ENCODE measurements around the gene MRPS10.

MRPS10 gene

DNA sequence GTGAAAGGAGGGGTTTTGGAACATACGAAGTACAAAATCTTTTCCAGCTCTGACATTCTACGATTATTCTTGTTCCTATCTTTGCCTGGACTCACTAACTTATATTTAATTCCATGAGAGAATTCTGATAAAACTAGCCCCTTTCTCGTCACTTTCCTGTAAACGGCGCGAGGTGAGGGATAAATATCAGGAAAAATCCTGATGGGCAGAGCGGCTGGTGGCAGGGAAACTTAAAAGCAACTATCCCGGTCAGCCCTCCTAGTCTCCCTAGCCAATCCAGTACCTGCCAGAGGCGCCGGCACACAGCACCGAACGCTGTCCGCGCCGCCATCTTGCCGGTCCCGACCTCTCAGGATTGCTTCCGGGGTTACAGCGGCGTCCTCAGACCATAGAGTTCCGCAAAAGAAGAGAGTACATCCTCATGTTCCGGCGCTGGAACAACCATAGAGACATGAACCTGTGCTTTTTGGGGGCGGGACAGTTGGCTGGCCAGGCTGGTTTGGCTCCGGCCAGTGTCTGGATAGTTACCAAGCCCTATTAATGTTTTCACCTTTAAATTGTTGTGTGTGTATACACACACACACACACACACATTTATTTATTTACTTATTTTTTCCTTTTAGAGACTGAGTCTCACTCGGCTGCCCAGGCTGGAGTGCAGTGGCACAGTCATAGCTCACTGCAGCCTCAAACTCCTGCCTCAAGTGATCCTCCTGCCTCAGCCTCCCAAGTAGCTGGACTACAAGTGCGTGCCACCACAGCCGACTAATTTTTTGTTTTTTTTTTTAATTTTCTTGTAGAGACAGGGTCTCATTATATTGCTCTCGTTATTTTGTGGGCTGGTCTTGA, at the start of gene MRPS10:
Gene MRPS10, minus strand, starts transcription at position 343 of the 849 bp plus-strand sequence. Its CDS starts 12 bp downstream, at position 331.
- peak; percentile 98 for FAIRE-seq

DNA sequence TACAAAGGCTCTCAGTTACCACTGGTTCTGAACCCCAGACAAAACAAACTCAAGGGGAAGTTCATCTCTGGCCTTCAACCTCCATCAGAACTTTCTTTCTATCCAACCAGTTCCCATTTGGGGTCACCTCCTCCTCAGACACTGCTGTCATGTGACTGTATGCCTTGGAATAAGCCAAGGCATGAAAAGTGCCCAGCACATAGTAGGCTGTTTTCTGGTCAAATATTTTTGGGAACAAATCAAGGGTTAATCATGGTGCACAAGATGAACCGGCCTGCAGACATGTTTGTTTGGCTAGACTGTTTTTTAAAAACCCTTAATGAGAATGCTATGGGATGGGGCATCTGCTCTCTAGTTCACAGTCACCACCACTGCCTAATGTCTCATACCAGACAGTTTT, 48.9 kb upstream of the MRPS10 start:
- FAIRE-seq: no peak

DNA sequence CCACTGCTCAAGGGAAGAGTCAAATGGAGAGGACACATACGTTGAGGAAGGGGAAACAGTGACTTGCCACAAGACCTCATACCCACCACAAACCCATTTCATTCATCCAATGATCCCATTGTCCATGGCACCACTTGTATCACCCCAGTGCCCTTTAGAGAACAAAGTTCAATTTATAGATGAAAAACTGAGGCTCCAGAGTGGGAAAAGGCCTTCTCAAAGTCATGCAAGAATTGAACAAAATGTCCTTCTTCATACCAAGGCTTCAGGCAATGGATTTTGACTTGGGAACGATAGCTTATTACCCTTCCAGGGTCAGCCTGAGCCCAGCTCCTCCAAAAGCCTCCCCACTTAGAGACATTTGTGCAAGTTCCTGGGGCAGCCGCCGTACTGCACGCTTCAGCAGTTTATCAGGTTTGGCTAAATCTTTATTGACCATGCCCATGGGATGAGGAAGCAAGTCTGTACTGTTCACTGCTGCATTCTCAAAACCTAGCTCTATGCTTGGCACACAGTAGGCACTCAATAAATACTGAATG, 47.3 kb upstream of the MRPS10 start:
- FAIRE-seq: no peak

DNA sequence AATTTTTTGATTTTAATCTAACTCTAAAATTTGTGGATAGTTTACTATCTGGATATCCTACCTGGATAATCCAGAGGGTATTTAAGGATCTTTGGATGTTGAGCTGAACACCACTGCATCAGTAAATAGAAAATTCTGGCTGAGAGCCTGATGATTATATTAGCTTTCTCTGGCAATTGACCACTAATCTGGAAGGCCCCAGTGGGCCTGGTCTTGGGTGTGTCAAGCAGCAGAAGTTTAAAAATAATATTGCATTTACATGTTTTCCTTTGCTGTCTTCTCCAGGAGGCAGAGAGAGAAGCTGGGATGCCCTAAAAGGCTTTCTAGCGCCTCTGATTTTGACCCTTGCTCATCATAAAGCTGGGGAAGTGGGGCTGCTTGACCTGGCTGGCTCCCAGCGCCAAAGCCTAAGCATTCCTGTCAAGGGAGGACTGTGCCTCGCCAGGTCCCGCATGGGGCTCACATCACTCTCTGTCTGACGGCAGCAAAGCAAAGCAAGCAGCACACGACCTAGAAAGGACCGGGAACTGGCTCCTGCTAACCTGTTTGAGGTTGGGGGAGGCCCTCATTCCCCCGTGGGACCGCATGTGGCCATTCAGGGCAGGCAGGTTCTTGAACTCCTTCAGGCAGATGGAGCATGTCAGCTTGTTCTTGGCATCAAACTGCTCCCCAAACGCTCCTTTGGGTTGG, 46.6 kb upstream of the MRPS10 start:
- FAIRE-seq: no peak

DNA sequence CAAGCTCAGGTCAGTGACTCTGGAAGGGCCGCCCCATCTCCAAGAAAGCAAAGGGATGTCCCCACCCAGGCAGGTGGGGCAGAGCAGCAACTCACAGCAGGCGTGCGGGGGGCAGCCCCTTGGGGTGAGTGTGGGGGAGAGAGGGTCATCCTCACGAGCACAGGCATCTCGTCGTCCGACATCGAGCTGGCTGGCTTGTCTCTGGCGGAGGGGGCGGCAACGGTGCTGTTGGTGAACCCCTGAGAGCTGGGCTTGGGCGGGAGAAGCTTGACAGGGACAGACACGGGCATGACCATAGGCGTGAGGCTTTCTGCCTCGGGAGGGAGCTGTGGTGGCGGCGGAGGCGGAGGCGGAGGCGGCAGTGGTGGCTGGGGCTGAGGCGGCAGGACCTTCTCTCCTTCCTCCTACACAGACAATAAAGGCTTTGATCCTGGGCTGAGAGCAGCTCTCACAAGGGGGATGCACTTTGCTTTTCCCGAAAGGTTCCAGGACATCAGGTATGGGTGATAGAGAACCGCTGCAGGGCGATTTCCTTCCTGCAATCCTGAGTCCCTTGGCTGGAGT, 45.6 kb upstream of the MRPS10 start:
- FAIRE-seq: no peak

DNA sequence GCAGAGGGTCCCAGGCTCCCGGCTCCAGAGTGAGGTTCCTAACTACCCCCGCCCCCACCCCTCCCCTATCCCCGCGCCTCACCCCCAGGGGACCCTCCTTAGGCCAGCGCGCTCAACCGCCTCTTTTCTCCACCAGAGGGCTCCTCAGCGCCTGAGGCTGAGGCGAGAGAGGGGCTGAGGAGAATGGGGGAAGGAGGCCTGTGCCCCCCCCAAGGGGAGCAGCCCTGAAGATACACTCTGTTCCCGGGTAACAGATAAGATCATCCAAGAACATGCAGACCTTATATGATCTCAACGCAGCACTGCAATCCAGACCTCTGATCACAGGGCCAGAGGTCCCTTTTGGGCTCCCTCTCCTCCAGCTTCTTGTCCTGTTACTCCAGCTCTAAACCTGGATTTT, 43.3 kb upstream of the MRPS10 start:
- FAIRE-seq: no peak

DNA sequence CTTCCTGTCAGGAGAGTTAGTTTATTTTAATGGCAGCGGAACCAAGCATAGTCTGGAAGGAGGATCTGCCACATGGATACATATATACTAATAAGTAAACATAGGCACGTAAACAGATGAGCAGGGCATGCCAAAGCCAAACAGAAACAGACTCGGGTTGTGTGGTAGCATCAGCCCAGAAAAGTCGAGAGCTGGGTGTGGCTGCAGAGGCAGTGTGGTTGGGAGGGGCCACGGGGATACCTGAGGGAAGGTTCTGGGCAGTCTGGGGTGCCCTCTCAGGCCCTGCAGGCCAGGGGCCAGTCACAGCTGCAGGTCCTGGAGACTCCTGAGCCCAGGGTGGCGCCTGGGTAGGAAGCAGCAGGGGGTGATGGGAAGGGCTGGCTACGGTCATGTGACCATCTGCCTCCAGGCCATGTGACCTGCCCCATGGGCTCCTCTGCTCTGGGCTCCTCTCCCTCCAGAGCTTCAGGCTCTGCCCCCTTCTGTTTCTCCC, 42.8 kb upstream of the MRPS10 start:
- FAIRE-seq: no peak

DNA sequence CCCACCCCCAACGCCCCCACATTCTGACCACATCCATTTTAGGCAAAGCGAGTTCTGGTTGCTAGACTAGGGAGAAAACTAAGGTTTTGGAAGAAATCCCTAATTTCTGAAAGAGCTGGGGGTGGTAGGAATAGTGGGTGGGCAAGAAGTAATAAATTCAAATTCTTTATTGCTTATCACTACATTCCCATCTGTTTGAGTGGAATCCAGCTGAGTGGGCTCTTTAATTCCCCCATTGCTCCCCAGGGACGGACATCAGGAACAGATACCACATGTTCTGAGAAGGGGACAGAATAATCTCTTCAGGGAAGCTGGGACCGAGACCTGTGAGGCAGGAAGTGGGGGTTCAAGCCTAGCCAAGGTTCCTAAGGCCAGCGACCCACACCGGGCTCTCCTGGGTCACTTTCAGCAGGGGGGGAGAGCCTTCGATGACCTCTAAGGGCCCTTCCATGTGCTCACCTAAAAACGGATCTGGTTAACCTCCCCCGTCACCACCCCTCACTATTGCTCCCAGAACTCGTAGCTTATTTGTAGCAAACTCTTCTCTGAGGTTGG, 42.3 kb upstream of the MRPS10 start:
- FAIRE-seq: no peak

DNA sequence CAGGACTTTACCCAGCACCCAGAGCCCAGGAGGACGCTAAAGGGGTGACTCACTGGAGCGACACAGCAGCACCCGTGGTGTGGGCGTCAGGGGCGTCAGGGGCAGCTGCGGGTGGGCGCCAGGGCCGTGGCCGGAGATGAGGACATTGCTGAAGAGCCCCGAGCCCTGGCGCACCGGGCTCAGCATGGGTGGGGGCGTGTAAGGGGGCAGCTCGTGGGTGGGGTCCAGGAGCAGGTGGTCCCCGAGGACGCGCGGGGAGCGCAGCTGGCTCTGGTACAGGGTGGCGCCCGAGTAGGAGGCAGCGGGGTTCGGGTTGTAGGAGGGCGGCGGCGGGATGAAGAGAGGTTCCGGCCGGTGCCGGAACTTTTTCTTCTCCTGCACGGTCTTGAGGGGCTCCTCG, 41.6 kb upstream of the MRPS10 start:
- FAIRE-seq: no peak

DNA sequence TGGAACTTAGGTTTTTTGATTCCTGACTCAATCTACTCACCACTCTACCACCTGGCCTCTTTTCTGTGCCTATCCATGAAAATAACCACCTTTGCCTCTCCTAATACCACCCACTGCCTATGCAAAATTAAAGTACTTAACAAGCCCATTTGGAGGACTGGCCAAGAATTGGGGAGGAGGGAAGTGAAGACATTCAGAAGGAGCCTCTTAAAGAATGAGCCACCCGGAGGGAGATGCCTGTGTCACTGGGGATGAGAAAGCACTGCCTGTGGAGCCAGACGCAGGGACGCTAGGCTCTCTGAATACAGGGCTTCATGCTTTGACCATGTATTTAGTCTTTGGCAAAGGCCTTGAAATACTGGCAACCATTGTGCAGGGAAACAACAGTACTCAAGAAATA, 40.0 kb upstream of the MRPS10 start:
- FAIRE-seq: no peak

DNA sequence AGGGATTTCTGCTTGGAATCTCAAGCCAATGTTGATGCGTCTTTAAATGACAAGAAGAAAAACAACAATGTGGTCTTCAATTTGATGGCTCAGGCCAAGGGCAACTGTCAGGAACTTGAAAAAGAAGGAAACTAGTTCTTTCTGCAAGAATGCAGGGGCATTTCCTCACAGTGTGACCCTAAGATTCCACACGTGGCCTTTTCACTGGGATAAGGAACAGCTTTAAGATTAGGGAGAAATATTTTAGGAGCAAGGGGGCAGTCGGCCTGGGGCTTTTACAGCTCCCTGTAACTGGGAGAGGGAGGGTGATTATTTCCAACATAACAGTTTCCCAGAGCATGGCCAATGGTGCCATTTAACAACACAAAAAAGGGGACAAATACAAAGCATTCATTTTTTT, 39.4 kb upstream of the MRPS10 start:
- FAIRE-seq: no peak

DNA sequence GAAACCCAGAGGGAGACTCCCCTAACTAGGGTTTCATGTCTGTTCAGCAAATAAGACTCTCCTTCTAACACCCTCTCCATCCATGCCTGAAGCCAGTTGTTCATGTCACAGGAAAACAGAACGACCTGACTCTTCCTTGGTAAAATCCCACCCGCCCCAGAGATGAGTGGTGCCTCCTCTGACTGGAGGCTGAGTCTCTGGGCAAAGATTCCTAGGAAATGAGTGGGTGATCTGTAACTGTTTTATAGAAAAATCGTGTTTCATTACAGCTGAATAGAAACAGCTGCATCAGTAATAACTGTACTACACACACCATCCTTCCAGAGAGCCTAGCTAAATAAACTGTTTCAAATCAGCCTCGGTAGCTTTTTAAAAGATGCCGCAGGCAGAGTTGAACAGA, 37.4 kb upstream of the MRPS10 start:
- no peak for FAIRE-seq

DNA sequence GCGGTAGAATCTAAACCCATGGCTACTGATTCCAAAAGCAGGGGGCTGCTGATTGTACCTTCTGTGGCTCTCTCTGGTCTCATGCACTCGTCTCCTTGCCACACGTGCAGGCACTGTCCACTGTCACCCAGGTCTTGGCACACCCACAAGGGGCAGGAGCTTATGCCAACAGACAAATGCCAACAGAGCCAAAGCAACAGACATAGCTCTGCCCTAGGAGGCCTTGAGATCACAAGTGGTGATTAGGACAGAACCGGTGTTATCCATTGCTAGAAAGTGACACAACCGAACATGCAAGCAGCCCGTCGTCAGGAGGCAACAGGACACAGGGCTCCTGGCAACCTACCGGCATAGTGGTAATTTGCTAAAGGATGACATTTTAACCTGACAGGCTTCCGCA, 36.8 kb upstream of the MRPS10 start:
- FAIRE-seq: no peak

DNA sequence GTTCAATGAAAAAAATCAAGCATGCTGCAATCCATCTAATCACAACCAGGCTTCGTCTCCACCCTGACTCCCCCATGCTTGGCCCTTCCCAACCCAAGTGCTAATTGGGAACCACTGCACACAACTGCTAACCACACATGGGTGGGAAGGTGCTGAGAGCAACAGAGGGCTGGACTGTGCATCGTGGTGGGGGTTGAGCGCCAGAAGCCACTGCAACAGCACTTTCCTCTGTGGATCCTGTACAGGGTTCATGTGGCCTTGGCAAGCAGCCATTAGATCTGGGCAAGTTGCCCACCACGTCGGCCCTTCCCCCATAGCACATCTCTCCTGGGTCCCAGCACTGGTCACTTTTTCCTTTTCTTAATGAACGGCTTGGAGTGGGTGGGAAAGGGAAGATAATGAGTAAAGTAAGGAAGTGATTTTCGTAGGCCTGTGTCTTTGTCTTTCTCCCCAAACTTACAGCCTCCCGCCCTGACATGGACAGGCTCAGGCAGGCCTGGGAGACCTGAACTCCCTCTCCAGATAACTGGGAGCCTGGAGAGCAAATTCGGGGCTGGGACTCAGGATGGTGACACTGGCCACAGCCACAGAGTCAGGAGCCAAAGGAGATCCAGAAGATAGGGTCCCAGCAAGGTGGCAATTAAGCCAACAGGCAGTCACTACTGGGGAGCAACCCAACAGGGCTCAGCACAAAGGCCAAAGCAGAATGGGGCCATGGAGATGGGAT, 34.4 kb upstream of the MRPS10 start:
- FAIRE-seq: no peak

DNA sequence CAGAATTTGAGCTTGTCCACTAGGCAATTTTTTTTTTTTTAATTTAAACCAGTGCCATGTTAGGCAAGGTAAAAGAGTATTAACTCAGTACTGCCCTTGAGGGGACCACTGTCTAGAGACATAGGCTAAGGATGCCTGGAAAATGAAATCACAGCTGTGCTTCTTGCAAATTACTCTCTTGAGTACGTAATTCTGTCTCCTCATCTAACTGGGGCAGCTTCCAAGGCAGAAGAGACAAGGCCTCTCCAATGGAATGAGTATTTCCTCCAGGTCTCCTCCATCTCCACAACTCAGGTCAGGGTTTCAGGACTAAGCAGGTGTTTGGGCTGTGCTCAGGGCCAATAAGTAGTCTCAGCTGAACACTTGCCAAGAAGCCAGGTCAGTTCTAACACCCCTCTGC, 33.8 kb upstream of the MRPS10 start:
- FAIRE-seq: no peak

DNA sequence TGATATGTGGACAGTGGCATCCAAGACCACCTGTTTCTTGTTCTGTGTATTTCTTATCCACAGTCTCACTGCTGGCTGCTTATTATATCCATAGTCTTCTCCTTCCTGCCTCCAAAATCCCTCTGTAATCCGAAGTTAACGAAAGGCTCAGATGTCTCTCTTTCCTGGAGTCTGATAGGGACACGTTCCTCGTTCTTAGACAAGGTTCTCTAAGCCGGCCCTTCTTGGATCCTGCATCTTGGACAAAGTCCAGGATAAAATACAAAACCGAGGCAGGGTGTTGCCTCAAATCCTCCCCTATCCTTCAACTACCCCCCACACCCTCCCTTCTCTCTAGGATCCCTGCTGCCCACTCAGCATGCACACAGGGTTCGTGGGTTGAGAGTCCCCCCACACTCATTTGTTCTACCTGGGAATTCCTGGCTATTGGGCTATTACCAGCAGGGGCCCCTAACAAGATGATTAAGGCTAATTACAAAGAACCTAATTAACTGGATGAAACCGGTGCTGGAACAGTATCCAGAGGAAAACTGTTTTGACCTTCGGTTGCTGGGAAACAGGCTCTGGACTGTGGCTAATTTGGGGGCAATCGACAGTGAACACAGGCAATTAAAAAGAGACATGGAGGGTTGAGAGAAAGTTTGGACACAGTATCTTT, 32.7 kb upstream of the MRPS10 start:
- FAIRE-seq: no peak

DNA sequence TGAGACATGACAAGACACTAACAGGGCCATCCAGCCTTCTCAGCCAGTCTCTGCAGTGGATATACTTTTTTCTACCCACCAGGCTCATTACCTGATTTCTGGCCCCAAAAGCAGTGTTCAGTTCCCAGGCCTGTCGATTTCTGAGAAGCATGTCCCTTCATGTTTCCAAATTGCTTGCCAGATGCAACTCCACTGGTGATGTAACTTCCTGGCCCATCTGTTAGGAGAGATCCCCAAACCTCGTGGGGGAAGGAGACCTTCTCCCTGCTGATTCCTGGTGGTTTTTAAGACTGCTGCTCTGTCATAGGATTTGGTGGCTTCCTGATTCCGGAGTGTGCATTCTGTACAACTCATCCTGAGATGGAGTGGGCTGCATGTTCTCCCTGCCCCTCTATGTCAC, 31.6 kb upstream of the MRPS10 start:
- FAIRE-seq: no peak

DNA sequence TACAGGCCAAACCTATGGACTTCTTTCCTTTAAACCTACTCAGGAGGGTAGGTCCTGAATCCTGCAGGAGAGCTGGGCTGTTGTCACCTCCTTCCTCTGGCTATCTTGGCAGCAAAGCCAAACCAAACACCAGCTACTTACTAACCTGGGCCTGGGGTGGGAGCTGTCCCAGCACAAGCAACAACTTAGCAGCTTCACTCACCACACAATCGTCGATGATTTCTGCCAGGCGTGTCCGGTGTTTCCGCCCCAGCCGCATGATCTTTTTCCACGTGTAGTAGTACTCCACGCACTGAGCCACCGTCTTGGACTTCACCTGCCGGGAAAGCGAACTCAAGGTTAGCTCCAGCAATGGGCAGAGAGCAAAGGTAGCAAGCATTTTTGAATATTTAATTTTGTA, 25.4 kb upstream of the MRPS10 start:
- no peak for FAIRE-seq

DNA sequence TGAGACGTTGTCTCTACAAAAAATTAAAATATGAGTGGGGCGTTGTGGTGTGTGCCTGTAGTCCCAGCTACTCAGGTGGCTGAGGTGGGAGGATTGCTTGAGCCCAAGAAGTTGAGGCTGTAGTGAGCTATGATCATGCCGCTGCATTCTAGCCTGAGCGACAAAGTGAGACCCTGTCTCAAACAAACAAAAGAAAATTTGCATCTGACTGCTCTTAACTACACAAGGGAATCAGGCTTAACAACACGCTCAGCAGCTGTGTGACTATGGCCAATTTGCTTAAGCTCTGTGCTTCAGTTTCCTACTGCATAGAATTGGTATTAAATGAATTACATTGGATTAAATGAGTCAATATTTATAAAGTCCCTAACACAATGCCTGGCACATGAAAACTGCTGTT, 24.3 kb upstream of the MRPS10 start:
- FAIRE-seq: no peak

DNA sequence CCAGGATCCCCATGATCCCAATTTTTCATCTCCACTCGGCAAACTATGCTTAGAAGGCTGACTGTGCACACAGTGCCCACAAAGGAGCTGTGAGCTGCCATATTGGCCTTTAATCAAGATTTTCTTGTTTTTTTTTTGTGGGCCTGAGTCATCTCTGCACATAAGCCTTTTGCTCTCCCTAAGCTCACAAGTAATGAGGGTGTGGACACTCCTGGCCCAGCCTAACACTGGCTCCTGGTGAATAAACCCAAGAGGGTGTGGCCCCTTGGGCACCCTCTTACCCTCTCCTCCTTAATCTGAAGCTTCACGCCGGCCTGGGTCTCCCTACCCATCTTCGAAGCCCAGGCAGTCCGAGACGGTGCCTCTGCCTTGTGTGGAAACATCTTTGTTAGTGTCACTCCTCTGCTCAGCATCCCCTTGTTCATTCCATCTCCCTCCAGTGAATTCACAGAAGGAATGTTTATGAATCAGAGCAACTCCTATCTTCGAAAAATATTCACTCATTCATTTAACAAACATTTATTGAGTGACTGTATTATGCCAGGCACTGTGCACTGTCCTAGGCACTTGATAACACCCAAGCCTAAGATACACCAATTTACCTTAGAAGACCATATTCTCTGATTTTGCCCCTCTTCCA, 22.2 kb upstream of the MRPS10 start:
- no peak for FAIRE-seq

DNA sequence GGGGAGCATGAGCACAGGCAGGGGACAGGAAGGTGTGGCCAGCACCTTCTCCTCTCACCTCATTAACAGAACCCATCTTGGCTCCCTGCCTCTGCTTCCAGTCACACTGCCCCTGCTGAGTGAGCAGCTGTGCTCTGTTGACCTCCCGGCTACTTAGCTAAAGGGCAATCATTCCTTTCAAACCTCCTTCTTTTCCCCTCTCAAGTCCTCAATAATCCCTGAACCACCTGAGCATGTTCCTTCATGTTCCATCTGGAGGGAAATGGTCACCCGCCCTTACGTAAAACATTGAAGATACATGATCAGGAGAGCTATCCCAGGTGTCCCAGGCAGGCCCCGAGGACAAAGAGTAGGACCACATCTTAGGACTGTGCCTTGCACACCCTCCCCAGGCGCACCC, 21.7 kb upstream of the MRPS10 start:
- FAIRE-seq: no peak

DNA sequence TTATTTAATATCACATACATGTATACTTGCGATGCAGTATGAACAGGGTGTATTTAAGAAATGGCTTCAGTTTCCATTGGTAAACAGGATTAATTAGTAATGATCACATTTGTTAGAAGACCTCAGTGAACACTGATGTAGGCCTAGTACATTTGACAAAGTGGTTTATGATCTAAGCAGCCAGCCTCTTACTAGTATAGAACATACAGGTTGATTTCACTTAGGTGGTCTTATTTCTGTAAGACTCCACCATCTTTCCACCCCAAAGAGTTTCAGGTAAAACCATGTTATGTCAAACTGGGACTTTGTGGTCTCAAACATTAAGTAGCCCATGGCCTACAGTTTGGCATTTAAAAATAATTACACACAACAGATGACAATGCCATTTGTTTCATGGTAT, 20.2 kb upstream of the MRPS10 start:
- no peak for FAIRE-seq
